ENCODE data around the gene DAB1. TPM values are rescaled to one million over a fixed set of nuclear protein-coding genes. Genes with fewer than 3 reads are reported as not detected.

Gene DAB1
- total and polyA plus RNA-seq, 10 of the 15 experiments (the other 5 are each of a cell fraction or from before 2014, with no cell fraction given) = 0.02 to 0.10 (median 0.03) TPM; not detected in 5

DNA sequence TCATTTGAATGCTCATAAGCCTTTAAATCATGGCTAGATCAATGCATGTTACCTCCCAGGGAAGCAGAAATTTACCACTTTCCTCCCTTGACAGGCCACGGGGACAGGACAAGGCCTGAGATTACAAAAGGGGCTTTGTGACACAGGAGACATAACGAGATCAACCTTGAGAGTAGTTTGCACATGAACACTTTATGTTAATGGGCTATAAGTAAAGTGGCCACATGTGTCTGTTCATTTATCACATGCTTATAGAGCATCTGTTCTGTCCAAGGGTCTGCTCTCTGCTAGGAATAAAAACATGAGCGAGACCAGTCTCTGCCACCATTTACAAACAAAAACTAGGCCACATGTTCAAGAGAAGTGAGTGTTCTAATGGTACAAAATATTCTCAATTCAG, 314.0 kb downstream of the DAB1 start:
- no peaks in the 10 kb centered on the region for H3K4me1 ChIP-seq (ENCODE audit: control insufficient read depth, insufficient read depth, low read length)
- no peak overlapping the region for H2AFZ ChIP-seq (ENCODE audit: control insufficient read depth, low read depth, low read length)
- no peak overlapping the region for H3K4me2 ChIP-seq (ENCODE audit: control insufficient read depth, insufficient read depth)
- intact Hi-C loops (cut with micrococcal nuclease; ENCODE audit: unreplicated experiment) (no loop called here), in situ Hi-C loops (cut with MboI) (no loop called here)
- no peaks in the 10 kb centered on the region for H3K27me3 ChIP-seq (replicated peaks in 1 of 2; ENCODE audit: control insufficient read depth in 2 of 2, insufficient read depth in 2 of 2, low read length in 1 of 2)
- H3K36me3 ChIP-seq (ENCODE audit: control insufficient read depth in 2 of 2, insufficient read depth in 2 of 2, low read length in 1 of 2) = no peaks in the 10 kb centered on the region
- no peaks in the 10 kb centered on the region for H4K20me1 ChIP-seq (ENCODE audit: control insufficient read depth, insufficient read depth)
- ChIA-PET SMC1A (ENCODE audit: uncharacterized antibody, unreplicated experiment) (no interaction called here), CTCF (no interaction called here), RAD21 (ENCODE audit: unreplicated experiment) (no interaction called here), POLR2A (no interaction called here)
- ATAC-seq (no peak), FAIRE-seq (no peak), DNase-seq (ENCODE audit: low read depth, low spot score) (no peak)
- H3K79me2 ChIP-seq (ENCODE audit: control insufficient read depth, insufficient read depth, low read length) = no peaks in the 10 kb centered on the region
- no peak overlapping the region for H3K27ac ChIP-seq (ENCODE audit: control insufficient read depth, insufficient read depth)
- no peak overlapping the region for H3K9ac ChIP-seq (ENCODE audit: control insufficient read depth, insufficient read depth, low read length)
- H3K4me3 ChIP-seq = no peak overlapping the region
- H3K9me3 ChIP-seq (replicated peaks; ENCODE audit: control insufficient read depth, insufficient read depth, low read length) = no peaks in the 10 kb centered on the region
- WGBS (ENCODE audit: insufficient coverage, insufficient replicate concordance, low lambda C conversion rate, missing lambda C conversion rate) = 2% methylated on average over 3 of the region's 3 CpGs
- no TSS peak for BruUV-seq (replicated peaks)
- TF ChIP-seq HCFC1 (IDR thresholded peaks at IDR 0.05; ENCODE audit: low read length) (no peak), ZSCAN29 (IDR thresholded peaks at IDR 0.05) (no peak), EZH2 (IDR thresholded peaks at IDR 0.05; ENCODE audit: borderline replicate concordance, control insufficient read depth, low read depth, low read length) (no peak), ETV6 (conservative IDR thresholded peaks at IDR 0.05 in 1 of 2, IDR thresholded peaks at IDR 0.05 in 1 of 2; ENCODE audit: borderline replicate concordance in 1 of 2, low read depth in 1 of 2) (no peak), JUND (IDR thresholded peaks at IDR 0.05; ENCODE audit: low read depth, low read length) (no peak)
- TF ChIP-seq, protein P1, sequence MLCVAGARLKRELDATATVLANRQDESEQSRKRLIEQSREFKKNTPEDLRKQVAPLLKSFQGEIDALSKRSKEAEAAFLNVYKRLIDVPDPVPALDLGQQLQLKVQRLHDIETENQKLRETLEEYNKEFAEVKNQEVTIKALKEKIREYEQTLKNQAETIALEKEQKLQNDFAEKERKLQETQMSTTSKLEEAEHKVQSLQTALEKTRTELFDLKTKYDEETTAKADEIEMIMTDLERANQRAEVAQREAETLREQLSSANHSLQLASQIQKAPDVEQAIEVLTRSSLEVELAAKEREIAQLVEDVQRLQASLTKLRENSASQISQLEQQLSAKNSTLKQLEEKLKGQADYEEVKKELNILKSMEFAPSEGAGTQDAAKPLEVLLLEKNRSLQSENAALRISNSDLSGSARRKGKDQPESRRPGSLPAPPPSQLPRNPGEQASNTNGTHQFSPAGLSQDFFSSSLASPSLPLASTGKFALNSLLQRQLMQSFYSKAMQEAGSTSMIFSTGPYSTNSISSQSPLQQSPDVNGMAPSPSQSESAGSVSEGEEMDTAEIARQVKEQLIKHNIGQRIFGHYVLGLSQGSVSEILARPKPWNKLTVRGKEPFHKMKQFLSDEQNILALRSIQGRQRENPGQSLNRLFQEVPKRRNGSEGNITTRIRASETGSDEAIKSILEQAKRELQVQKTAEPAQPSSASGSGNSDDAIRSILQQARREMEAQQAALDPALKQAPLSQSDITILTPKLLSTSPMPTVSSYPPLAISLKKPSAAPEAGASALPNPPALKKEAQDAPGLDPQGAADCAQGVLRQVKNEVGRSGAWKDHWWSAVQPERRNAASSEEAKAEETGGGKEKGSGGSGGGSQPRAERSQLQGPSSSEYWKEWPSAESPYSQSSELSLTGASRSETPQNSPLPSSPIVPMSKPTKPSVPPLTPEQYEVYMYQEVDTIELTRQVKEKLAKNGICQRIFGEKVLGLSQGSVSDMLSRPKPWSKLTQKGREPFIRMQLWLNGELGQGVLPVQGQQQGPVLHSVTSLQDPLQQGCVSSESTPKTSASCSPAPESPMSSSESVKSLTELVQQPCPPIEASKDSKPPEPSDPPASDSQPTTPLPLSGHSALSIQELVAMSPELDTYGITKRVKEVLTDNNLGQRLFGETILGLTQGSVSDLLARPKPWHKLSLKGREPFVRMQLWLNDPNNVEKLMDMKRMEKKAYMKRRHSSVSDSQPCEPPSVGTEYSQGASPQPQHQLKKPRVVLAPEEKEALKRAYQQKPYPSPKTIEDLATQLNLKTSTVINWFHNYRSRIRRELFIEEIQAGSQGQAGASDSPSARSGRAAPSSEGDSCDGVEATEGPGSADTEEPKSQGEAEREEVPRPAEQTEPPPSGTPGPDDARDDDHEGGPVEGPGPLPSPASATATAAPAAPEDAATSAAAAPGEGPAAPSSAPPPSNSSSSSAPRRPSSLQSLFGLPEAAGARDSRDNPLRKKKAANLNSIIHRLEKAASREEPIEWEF (IDR thresholded peaks at IDR 0.05; ENCODE audit: insufficient replicate concordance, low read depth, low read length) = no peak
- TF ChIP-seq, protein P2, sequence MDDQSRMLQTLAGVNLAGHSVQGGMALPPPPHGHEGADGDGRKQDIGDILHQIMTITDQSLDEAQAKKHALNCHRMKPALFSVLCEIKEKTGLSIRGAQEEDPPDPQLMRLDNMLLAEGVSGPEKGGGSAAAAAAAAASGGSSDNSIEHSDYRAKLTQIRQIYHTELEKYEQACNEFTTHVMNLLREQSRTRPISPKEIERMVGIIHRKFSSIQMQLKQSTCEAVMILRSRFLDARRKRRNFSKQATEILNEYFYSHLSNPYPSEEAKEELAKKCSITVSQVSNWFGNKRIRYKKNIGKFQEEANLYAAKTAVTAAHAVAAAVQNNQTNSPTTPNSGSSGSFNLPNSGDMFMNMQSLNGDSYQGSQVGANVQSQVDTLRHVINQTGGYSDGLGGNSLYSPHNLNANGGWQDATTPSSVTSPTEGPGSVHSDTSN (IDR thresholded peaks at IDR 0.05; ENCODE audit: insufficient replicate concordance, low read depth, low read length) = no peak
- TF ChIP-seq, protein P3, sequence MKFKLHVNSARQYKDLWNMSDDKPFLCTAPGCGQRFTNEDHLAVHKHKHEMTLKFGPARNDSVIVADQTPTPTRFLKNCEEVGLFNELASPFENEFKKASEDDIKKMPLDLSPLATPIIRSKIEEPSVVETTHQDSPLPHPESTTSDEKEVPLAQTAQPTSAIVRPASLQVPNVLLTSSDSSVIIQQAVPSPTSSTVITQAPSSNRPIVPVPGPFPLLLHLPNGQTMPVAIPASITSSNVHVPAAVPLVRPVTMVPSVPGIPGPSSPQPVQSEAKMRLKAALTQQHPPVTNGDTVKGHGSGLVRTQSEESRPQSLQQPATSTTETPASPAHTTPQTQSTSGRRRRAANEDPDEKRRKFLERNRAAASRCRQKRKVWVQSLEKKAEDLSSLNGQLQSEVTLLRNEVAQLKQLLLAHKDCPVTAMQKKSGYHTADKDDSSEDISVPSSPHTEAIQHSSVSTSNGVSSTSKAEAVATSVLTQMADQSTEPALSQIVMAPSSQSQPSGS (IDR thresholded peaks at IDR 0.05; ENCODE audit: low read length) = no peak
- TF ChIP-seq, protein P4, sequence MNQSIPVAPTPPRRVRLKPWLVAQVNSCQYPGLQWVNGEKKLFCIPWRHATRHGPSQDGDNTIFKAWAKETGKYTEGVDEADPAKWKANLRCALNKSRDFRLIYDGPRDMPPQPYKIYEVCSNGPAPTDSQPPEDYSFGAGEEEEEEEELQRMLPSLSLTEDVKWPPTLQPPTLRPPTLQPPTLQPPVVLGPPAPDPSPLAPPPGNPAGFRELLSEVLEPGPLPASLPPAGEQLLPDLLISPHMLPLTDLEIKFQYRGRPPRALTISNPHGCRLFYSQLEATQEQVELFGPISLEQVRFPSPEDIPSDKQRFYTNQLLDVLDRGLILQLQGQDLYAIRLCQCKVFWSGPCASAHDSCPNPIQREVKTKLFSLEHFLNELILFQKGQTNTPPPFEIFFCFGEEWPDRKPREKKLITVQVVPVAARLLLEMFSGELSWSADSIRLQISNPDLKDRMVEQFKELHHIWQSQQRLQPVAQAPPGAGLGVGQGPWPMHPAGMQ (IDR thresholded peaks at IDR 0.05; ENCODE audit: borderline replicate concordance) = no peak
- TF ChIP-seq, protein P5, sequence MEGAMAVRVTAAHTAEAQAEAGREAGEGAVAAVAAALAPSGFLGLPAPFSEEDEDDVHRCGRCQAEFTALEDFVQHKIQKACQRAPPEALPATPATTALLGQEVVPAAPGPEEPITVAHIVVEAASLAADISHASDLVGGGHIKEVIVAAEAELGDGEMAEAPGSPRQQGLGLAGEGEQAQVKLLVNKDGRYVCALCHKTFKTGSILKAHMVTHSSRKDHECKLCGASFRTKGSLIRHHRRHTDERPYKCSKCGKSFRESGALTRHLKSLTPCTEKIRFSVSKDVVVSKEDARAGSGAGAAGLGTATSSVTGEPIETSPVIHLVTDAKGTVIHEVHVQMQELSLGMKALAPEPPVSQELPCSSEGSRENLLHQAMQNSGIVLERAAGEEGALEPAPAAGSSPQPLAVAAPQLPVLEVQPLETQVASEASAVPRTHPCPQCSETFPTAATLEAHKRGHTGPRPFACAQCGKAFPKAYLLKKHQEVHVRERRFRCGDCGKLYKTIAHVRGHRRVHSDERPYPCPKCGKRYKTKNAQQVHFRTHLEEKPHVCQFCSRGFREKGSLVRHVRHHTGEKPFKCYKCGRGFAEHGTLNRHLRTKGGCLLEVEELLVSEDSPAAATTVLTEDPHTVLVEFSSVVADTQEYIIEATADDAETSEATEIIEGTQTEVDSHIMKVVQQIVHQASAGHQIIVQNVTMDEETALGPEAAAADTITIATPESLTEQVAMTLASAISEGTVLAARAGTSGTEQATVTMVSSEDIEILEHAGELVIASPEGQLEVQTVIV (IDR thresholded peaks at IDR 0.05; ENCODE audit: borderline replicate concordance, partially characterized antibody) = no peak
